GM18873 (cell line): ENCODE data around the gene ATG14.

ENCODE experiments used
- ATAC-seq: cut with Tn5 transposase; IDR thresholded peaks from one replicate; pipeline ENCODE4 v1.9.1; 2021; ENCODE audit warnings: mild to moderate bottlenecking, moderate library complexity, moderate number of reproducible peaks; ENCODE audit not compliant: unreplicated experiment, low FRiP score

Gene ATG14

DNA sequence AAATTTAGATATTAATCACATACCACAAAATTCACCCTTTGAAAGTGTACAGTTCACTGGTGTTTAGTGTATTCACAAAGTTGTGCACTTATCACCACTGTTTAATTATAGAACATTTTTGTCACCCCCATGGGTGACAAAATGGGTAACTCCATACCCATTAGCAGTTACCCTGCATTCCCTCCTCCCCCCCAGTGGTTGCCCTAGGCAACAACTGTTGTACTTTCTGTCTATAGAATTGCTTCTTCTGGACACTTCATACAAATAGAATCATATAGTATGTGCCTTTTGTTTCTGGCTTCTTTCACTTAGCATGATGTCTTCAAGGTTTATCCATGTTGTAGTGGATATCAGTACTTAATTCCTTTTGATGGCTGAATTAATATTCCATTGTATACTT is 87.7 kb downstream of the ATG14 start:
- ATAC-seq = no peak

DNA sequence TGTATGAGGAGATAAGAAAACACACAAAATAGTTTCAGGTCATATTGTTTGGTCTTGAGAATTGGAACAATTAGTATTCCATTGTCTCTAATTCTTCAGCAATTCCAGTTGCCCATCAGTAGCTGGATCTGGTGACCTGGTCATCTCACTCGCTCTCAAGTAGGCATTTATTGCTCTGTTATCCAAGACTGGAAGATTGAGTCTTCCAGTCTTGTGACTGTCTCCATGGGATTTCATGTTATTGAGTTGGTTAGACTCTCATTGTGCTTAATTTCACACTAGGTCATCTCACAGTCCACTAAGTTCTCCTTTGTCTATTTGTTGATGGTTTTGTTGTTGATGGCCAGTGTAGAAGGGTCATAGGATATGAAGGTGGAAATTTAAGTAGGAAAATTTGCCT is 92.9 kb downstream of the ATG14 start:
- ATAC-seq = no peak

DNA sequence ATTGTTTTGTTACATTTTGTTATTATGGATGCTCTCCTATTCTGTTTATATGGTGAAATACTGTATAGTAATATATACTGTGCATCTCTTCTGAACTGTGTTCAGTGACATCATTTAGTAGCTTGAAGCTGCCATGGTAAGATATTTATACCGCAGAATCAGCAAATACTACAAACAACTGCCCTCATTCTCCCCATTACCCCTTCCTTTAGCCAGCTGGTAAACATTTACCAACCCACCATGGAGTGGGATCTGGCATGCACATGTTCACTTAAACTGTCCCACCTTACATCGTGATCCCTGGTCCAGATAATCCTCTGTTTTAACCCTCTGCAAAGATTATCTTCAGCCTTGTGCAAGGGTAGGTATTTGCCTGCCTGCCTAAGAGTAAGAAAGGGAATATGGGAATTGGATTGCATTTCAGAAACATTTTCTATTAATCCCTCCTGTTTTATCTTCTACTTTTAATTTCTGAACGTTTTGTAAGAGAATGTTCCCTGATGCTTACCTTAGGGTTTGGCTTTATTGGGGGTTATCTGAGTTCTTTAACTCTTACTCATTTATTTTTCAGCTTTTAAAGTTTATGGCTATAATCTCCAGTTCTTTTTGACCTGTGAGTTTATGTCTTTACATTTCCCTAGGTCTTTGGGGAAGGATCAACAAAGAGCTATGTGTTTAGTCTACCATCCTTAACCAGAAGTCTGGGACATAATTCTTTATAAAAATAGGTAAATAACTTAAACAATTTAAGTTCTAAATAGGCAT is 93.9 kb downstream of the ATG14 start:
- ATAC-seq = no peak

DNA sequence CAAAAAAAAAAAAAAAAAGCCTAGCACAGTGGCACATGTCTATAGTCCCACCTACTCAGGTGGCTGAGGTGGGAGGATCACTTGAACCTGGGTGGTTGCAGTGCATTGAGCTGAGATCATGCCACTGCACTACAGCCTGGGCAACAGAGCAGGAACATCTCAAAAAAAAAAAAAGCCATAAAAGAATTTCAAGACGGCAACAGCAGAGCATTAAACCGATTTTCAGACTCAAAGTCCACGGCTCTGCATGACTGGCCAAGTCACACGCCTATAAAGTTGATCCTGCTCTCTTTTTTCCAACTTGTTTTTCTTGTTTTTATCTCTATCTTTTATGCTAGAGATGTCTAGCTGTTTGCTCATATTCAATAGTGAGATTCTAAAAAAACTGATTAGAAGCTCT is 95.1 kb downstream of the ATG14 start:
- ATAC-seq = no peak
